Psoas muscle (tissue), 8 donors: ENCODE measurements around the gene FKBP6. TPM values are rescaled to one million over a fixed set of nuclear protein-coding genes. Genes with fewer than 3 reads are reported as not detected.
"Not testable (repeated sequence)": the region's sequence is repeated elsewhere in the genome, so short reads cannot be mapped to it uniquely, and the experiment has no call there.

ENCODE experiments used
- ATAC-seq, 4 donors: fragments of 200-7000 bp; cut with Tn5 transposase; one replicate each; pipeline ENCODE4 v1.9.1; 2020; ENCODE audit warnings: moderate library complexity in 3 of 4, mild to moderate bottlenecking in 2 of 4
- DNase-seq, 2 donors: peaks; one replicate each; pipeline ENCODE4 v3.0.0-alpha.2; 2020
- H3K27ac ChIP-seq: fragments of 200-600 bp; one replicate; pipeline ENCODE4 v1.8.0; 2022
- H3K27me3 ChIP-seq, 3 donors: fragments of 200-600 bp in 1 of 3; one replicate each; pipeline versions ENCODE4 v1.6.1 to v1.8.0; 2013 to 2022; ENCODE audit warnings: low read length in 2 of 3, mild to moderate bottlenecking in 2 of 3, moderate library complexity in 1 of 3; ENCODE audit not compliant: insufficient read depth in 3 of 3
- H3K36me3 ChIP-seq, 2 donors: fragments of 200-600 bp in 1 of 2; one replicate each; pipeline versions ENCODE4 v1.6.1 to v1.8.0; 2013 to 2022; ENCODE audit warnings: low read depth in 1 of 2, mild to moderate bottlenecking in 1 of 2, moderate library complexity in 1 of 2; ENCODE audit not compliant: insufficient read depth in 1 of 2
- H3K4me1 ChIP-seq: fragments of 200-600 bp; one replicate; pipeline ENCODE4 v1.8.0; 2022
- H3K4me3 ChIP-seq: fragments of 200-600 bp; one replicate; pipeline ENCODE4 v1.8.0; 2022; ENCODE audit warnings: mild to moderate bottlenecking
- H3K9me3 ChIP-seq: fragments of 200-600 bp; one replicate; pipeline ENCODE4 v1.8.0; 2022
- WGBS, 3 donors: extraction: QIAGEN DNeasy Blood & Tissue Kit; methylation state at CpG; one replicate each; pipeline versions ENCODE4 v1.1.6 to v1.1.7; 2013; 5-methylcytosine and 5-hydroxymethylcytosine counted together
- intact Hi-C, 2 donors: fragments of 100-400 bp; cut with DNase I; formaldehyde crosslinking; loops; one replicate each; pipeline versions ENCODE4 v1.11.0 to v1.14.2; 2022
- polyA plus RNA-seq, 3 donors: library from polyadenylated mRNA; stranded (reverse); fragments of 200-250 nt; gene quantifications; one replicate each; pipeline ENCODE4 v1.2.3, GENCODE V29; 2013
- total RNA-seq, 4 donors: library from RNA; stranded (reverse); fragmentation: NEBNext Ultra II Directional in 2 of 4; extraction: Animal tissue kit (Norgen Biotek cat#: 25700) in 2 of 4; gene quantifications; one replicate each; pipeline versions ENCODE4 v1.2.1 to v1.2.4, GENCODE V29; 2021 to 2023
- TF ChIP-seq, protein P1 (sequence below): fragments of 200-600 bp; IDR thresholded peaks from one replicate; pipeline ENCODE4 v1.8.0; 2022; ENCODE audit warnings: antibody characterized with exemption
- donor health status: healthy with polysubstance abuse.
- donor health status: DM: no; HTN: no; CAD: no; lungs with moderate emphysema.
- donor health status: Bipolar disorder and iron deficiency.
- donor health status: healthy.
- donor health status: DM: yes; HTN: yes; CAD: no.
- donor health status: DM: no; HTN: no; CAD: no.
- donor health status: DM: no; HTN: no; CAD: no.
- donor health status: DM: yes; HTN: yes; CAD: no.

Gene FKBP6
- total and polyA plus RNA-seq, 7 donors: not detected

DNA sequence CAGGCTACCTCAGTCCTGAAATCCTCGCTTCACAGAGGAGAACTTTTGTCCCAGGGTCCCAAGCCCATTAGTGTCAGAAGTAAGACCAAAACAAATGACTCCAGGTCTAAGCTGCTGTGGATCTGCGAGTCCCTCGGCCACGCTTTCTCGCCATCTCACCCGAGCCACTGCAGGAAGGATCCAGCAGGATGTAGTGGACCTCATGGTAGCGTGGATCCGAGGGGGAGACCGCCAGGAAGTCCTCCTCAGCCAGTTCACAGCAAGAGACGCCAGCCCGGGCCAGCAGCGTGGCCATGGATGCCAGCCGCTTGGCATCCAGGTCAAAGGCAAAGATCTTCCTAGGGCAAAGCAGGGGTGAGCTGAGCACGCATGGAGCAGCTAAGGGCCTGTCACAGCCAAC is 23.9 kb upstream of the FKBP6 start:
- no peak for DNase-seq

DNA sequence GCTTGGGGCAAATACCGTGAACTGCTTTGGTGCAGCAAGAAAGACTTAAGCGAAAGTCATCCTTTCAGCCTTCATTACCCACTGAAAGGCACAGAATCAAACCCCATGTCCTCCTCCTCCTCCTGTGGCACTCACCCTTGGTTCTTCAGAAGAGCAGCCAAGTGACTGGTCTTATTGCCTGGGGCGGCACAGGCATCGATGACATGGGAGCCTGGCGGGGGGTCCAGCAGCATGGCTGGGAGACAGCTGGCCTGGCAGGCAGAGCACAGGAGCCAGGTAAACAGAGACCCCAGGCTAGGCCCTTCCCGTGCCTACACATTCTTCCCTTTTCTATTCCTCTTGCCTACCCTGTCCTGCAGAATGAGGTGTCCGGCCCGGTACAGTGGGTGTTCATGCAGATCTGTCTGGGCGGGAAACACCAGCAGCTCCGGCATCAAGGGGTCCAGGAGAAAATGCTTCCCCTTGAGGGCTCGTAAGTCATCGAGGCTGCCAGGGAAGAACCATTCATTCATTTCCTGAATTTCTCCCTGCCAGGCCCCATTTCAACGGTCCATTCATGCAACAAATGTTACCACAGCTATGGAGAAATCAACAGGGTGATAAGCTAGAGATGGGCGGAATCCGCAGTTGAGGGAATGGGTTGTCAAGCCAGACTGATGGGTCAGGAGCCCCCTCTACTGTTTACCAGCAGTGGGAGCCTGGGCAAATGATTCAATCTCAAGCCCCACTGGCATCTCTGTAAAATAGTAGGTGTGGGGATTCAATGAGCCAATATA is 23.2 kb upstream of the FKBP6 start:
- H3K36me3 ChIP-seq: peaks cover 0 to 43% of the 10 kb centered on the region in 2 donors
- intact Hi-C loops, DNase-seq, H3K4me1 ChIP-seq, H3K9me3 ChIP-seq, H3K27ac ChIP-seq, ATAC-seq, H3K4me3 ChIP-seq, H3K27me3 ChIP-seq: not testable (repeated sequence)
- WGBS, 3 donors: 82 to 90% (median 86%) methylated on average over 10 to 12 of the region's 15 CpGs

More for the DNA sequence above, 23.9 kb upstream of the FKBP6 start:
- 83 to 91% (median 87%) methylated on average over 14 of the region's 14 CpGs for WGBS, 3 donors
- peaks cover 3% of the 10 kb centered on the region for H3K4me1 ChIP-seq
- intact Hi-C loops: no loop called here
- TF ChIP-seq, protein P1, sequence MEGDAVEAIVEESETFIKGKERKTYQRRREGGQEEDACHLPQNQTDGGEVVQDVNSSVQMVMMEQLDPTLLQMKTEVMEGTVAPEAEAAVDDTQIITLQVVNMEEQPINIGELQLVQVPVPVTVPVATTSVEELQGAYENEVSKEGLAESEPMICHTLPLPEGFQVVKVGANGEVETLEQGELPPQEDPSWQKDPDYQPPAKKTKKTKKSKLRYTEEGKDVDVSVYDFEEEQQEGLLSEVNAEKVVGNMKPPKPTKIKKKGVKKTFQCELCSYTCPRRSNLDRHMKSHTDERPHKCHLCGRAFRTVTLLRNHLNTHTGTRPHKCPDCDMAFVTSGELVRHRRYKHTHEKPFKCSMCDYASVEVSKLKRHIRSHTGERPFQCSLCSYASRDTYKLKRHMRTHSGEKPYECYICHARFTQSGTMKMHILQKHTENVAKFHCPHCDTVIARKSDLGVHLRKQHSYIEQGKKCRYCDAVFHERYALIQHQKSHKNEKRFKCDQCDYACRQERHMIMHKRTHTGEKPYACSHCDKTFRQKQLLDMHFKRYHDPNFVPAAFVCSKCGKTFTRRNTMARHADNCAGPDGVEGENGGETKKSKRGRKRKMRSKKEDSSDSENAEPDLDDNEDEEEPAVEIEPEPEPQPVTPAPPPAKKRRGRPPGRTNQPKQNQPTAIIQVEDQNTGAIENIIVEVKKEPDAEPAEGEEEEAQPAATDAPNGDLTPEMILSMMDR: no peak
- H3K4me3 ChIP-seq: no peak overlapping the region
- H3K36me3 ChIP-seq: peaks cover 0 to 43% of the 10 kb centered on the region in 2 donors
- H3K27me3 ChIP-seq: no peaks in the 10 kb centered on the region
- ATAC-seq: no peak
- H3K9me3 ChIP-seq: no peaks in the 10 kb centered on the region
- no peak overlapping the region for H3K27ac ChIP-seq

DNA sequence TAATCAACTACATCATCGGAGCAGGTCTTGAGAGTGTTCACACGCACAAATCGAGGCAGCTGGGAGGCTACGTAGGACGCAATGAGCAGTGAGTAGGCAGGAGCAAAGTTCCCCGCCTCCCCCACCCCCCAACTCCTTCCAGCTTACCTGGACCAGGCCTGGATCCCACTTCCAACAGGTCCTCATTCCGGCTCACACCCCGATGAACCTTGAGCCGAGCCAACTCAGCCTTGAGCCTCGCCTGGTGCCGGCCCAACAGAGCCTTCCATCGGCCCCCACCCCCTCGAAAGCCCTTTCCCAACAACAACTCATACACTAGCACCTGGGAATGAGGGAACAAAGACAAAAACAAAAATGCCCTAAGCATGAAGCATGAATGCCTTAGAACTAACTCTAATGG is 20.5 kb upstream of the FKBP6 start:
- H3K36me3 ChIP-seq: peaks cover 0 to 43% of the 10 kb centered on the region in 2 donors
- peak overlapping the region; percentile 85 for H3K4me3 ChIP-seq
- 83 to 93% (median 86%) methylated on average over 13 of the region's 13 CpGs for WGBS, 3 donors
- peak overlapping the region; percentile 89 for H3K27ac ChIP-seq
- no peak for ATAC-seq
- TF ChIP-seq, protein P1: no peak
- intact Hi-C loops: no loop called here
- no peaks in the 10 kb centered on the region for H3K27me3 ChIP-seq
- no peaks in the 10 kb centered on the region for H3K9me3 ChIP-seq
- H3K4me1 ChIP-seq: peaks cover 7% of the 10 kb centered on the region
- peak in 1 of 2 donors; percentile 34 for DNase-seq

DNA sequence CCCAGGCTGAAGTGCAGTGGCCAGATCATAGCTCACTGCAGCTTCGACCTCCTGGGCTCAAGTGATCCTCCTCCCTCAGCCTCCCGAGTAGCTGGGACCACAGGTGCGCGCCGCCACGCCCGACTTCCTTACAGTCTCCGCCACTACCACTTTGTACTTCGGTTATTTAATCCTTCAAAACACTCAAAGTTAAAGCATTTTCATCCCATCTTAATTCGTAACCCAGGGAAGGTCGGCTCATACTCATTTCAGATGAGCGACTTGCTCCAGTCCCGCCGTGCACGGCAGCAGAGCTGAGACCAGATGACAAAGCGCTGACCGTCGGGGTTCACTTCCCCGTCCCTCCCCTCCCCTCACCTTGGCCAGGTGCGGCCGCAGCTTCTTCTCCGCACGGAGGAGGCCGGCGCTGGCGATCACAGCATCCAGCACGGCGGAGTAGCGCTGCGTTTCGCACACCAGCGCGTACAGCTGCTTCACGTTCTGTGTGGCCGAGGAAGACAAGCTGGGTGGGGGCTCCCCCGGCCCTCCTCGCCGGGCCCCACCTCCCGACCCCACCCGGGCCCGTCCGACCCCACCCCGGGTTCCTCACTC is 19.8 kb upstream of the FKBP6 start:
- peaks cover 7% of the 10 kb centered on the region for H3K4me1 ChIP-seq
- H3K36me3 ChIP-seq: peaks cover 0 to 37% of the 10 kb centered on the region in 2 donors
- intact Hi-C loops: no loop called here
- DNase-seq (no peak), ATAC-seq (peak; percentile 38 to 70 (median 42))
- TF ChIP-seq, protein P1: no peak
- WGBS, 3 donors: 9 to 16% (median 12%) methylated on average over 35 to 43 of the region's 43 CpGs
- peak overlapping the region; percentile 85 for H3K4me3 ChIP-seq
- no peaks in the 10 kb centered on the region for H3K27me3 ChIP-seq
- H3K27ac ChIP-seq: peak overlapping the region; percentile 89
- H3K9me3 ChIP-seq: no peaks in the 10 kb centered on the region

DNA sequence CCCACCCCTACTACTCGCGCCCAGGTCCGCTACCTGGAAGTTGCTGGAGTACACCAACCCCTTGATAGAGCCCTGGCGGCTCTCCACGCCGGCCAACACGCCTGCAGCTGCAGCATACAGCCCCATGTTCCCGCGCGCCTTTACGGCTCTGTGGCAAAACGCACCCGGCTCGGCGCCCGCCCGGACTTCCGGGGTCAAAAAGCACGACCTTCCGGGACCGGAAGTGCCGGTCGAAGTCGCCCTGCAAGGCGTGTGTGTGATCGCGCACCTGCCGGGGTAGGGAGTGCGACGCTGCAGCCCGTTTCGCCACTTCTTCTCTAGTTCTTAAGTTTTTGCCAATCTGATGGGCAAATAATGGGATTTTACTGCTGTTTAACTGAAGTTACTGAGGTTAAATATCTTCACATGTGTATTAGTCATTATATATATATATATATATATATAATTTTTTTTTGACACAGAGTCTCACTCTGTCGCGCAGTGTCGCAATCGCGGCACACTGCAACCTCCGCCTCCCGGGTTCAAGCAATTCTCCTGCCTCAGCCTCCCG is 19.2 kb upstream of the FKBP6 start, which contains the start of gene NSUN5:
NSUN5 (minus strand) TSS at position 162 of the 550 bp plus-strand sequence; CDS start at position 126, 36 bp downstream.
- intact Hi-C loops: no loop called here
- Histone ChIP-seq H3K27me3 (no peaks in the 10 kb centered on the region), H3K27ac (peak within 1 kb of the TSS; percentile 89), H3K4me3 (peak within 1 kb of the TSS; percentile 85), H3K4me1 (peaks cover 7% of the 10 kb centered on the region), H3K9me3 (no peaks in the 10 kb centered on the region), H3K36me3 (peaks cover 0 to 32% of the 10 kb centered on the region in 2 donors)
- TF ChIP-seq, protein P1: no peak
- DNase-seq (peak; percentile 90 to 96), ATAC-seq (peak; percentile 94 to 99 (median 96))
- WGBS, 3 donors: 12 to 13% (median 12%) methylated on average over 37 to 40 of the region's 40 CpGs

DNA sequence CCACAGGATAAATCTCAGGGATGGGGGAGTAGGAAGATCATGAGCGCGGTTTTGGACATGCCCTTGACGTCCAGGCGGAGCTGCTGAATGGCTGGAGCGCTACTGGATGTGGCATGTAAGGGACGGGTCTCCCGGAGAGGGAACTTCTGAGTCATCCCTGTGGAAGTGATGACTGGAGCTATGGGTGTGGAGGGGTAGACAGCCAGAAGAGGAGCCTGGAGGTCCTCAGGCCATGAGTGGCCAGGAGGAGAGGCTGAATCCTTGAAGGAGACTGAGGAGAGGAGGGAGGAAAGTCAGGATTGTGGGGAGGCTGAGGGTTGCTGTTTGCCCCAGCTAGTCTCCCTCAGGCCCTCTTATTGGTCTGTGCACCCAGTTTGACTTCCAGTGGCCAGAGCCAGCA is 16.5 kb upstream of the FKBP6 start:
- DNase-seq, ATAC-seq, H3K4me3 ChIP-seq, H3K4me1 ChIP-seq, H3K27me3 ChIP-seq, intact Hi-C loops, H3K27ac ChIP-seq, H3K9me3 ChIP-seq, H3K36me3 ChIP-seq: not testable (repeated sequence)
- WGBS, 3 donors: 75 to 89% (median 88%) methylated on average over 5 to 7 of the region's 7 CpGs
